Thyroid gland (tissue), 4 donors: ENCODE measurements around the gene ANKRD11.

Source experiments
- POLR2A ChIP-seq, 2 donors: fragments of 450-650 bp; IDR thresholded peaks; one replicate each; pipeline ENCODE4 v1.6.1; 2017; ENCODE audit warnings: antibody characterized with exemption in 2 of 2, mild to moderate bottlenecking in 2 of 2, moderate library complexity in 1 of 2
- TF ChIP-seq, protein P1 (sequence below), 6 experiments: fragments of 200-600 bp in 3 of 6; fragments of 450-650 bp in 3 of 6; sonication (generic) in 3 of 6; IDR thresholded peaks; one replicate each; pipeline ENCODE4 v1.5.1; 2016 to 2019; ENCODE audit warnings: antibody characterized with exemption in 6 of 6, mild to moderate bottlenecking in 2 of 6, inconsistent platforms in 1 of 6, moderate library complexity in 1 of 6

DNA sequence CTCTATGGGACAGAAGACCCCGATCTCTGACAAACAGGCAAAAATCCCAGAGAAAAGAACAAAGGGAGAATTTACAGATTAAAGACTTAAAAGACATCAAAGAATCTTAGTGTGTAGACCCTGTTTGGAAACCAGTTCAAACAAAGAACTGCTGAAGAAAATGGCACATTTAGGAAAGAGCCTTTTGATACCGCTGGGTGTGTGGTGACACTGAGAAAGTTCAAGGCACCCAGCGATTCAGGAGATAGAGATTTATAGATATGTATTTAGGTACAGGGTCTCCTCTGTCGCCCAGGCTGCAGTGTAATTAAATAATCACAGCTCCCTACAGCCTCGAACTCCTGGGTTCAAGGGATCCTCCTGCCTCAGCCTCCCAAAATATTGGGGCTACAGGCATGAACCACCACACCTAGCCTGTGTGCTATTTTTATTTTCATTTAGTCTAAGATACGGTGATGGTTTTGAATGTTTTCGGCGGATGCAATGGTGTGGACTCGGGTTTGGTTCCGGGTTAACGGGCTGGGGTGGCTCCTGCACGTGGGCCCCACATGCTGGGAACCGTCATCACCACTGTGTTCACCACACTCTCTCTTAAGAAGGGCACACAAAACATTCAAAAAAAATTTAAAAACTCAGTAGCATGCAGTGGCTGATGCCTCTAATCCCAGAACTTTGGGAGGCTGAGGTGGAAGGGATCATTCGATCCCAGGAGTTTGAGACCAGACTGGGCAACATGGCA lies 158.8 kb downstream of the ANKRD11 start:
- TF ChIP-seq POLR2A (IDR thresholded peaks at IDR 0.05): no peak
- TF ChIP-seq, protein P1, sequence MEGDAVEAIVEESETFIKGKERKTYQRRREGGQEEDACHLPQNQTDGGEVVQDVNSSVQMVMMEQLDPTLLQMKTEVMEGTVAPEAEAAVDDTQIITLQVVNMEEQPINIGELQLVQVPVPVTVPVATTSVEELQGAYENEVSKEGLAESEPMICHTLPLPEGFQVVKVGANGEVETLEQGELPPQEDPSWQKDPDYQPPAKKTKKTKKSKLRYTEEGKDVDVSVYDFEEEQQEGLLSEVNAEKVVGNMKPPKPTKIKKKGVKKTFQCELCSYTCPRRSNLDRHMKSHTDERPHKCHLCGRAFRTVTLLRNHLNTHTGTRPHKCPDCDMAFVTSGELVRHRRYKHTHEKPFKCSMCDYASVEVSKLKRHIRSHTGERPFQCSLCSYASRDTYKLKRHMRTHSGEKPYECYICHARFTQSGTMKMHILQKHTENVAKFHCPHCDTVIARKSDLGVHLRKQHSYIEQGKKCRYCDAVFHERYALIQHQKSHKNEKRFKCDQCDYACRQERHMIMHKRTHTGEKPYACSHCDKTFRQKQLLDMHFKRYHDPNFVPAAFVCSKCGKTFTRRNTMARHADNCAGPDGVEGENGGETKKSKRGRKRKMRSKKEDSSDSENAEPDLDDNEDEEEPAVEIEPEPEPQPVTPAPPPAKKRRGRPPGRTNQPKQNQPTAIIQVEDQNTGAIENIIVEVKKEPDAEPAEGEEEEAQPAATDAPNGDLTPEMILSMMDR (IDR thresholded peaks at IDR 0.05): no peak
